Natural killer cell (primary cell): ENCODE data around the gene ABCC1. TPM values are rescaled to one million over a fixed set of nuclear protein-coding genes. Genes with fewer than 3 reads are reported as not detected.

Experiments used
- ATAC-seq, 3 donors: fragments of 150-1000 bp in 2 of 3; fragments of 200-7000 bp in 1 of 3; cut with Tn5 transposase; 1 replicate in 1 of 3; 2 replicates in 2 of 3; pipeline ENCODE4 v1.10.0; 2021; ENCODE audit warnings: mild to moderate bottlenecking in 2 of 3, moderate library complexity in 2 of 3
- DNase-seq, 2 donors: peaks; one replicate each; pipeline versions ENCODE4 v3.0.0 to v3.0.0-alpha.2; 2013 to 2021; ENCODE audit warnings: mixed read lengths in 1 of 2
- H3K27ac ChIP-seq: one replicate; pipeline ENCODE4 v1.5.1; 2013; ENCODE audit warnings: mild to moderate bottlenecking, low read length
- H3K27me3 ChIP-seq: one replicate; pipeline ENCODE4 v1.6.1; 2013; ENCODE audit warnings: low read length; ENCODE audit not compliant: control insufficient read depth, insufficient read depth
- H3K36me3 ChIP-seq: one replicate; pipeline ENCODE4 v1.6.1; 2013; ENCODE audit warnings: low read length; ENCODE audit not compliant: control insufficient read depth, insufficient read depth
- H3K4me1 ChIP-seq: one replicate; pipeline ENCODE4 v1.6.1; 2013; ENCODE audit warnings: low read length; ENCODE audit not compliant: control insufficient read depth, insufficient read depth
- H3K4me3 ChIP-seq: one replicate; pipeline ENCODE4 v1.5.1; 2013; ENCODE audit warnings: low read length
- H3K9me3 ChIP-seq: one replicate; pipeline ENCODE4 v1.6.1; 2013; ENCODE audit warnings: low read length; ENCODE audit not compliant: control insufficient read depth, insufficient read depth
- H3K27ac Mint-ChIP-seq, 2 donors: one replicate each; pipeline ENCODE4 v1.8.0; 2022; ENCODE audit warnings: mild to moderate bottlenecking in 2 of 2, mixed read lengths in 2 of 2, moderate library complexity in 1 of 2
- H3K27me3 Mint-ChIP-seq, 2 donors: one replicate each; pipeline ENCODE4 v1.8.0; 2022; ENCODE audit warnings: low read depth in 2 of 2, mixed read lengths in 2 of 2
- H3K36me3 Mint-ChIP-seq: one replicate; pipeline ENCODE4 v1.8.0; 2022; ENCODE audit warnings: mixed read lengths
- H3K4me1 Mint-ChIP-seq, 2 donors: one replicate each; pipeline ENCODE4 v1.8.0; 2022; ENCODE audit warnings: mixed read lengths in 2 of 2
- H3K4me3 Mint-ChIP-seq: one replicate; pipeline ENCODE4 v1.8.0; 2022; ENCODE audit warnings: mild to moderate bottlenecking, moderate library complexity, mixed read lengths
- H3K9me3 Mint-ChIP-seq, 2 donors: one replicate each; pipeline ENCODE4 v1.8.0; 2022; ENCODE audit warnings: mixed read lengths in 2 of 2
- CTCF ChIP-seq: fragments of 200-600 bp; IDR thresholded peaks from one replicate; pipeline ENCODE4 v1.8.0; 2022; ENCODE audit warnings: antibody characterized with exemption
- WGBS: methylation state at CpG from one replicate; pipeline ENCODE4 v1.1.7; 2013; ENCODE audit warnings: missing lambda C conversion rate; ENCODE audit not compliant: insufficient coverage; 5-methylcytosine and 5-hydroxymethylcytosine counted together
- intact Hi-C: fragments of 100-400 bp; cut with micrococcal nuclease; formaldehyde crosslinking; loops from one replicate; pipeline ENCODE4 v1.14.2; 2022
- total RNA-seq, 4 donors: library from RNA; stranded (reverse); fragments of 120-200 nt in 1 of 4; gene quantifications; one replicate each; pipeline versions ENCODE4 v1.2.3 to v1.2.4, GENCODE V29; 2013 to 2022

ABCC1 gene
- total RNA-seq, 3 donors from 2014 or later (not counting 1 experiment from before 2014, with no cell fraction given), result 24.5 to 53.9 (median 27.9) TPM

- H3K36me3 ChIP-seq, result peaks cover 16% of the 10 kb centered on the region
- Mint-ChIP-seq H3K36me3 (no peaks in the 10 kb centered on the region), H3K4me1 (peaks cover 20 to 34% of the 10 kb centered on the region in 2 donors), H3K9me3 (no peaks in the 10 kb centered on the region), H3K27me3 (no peaks in the 10 kb centered on the region), H3K4me3 (peak overlapping the region; percentile 79), H3K27ac (peak overlapping the region; percentile 80 to 85)
- no peaks in the 10 kb centered on the region for H3K27me3 ChIP-seq
- peak in 2 of 3 donors; percentile 45 to 75 for ATAC-seq
- H3K27ac ChIP-seq, result peak overlapping the region; percentile 53
- 63% methylated on average over 31 of the region's 31 CpGs for WGBS
- H3K4me3 ChIP-seq, result no peak overlapping the region
- no peaks in the 10 kb centered on the region for H3K9me3 ChIP-seq
- intact Hi-C loops, result no loop called here
- peak in 1 of 2 donors; percentile 14 for DNase-seq
- no peak for TF ChIP-seq CTCF
- H3K4me1 ChIP-seq, result peaks cover 45% of the 10 kb centered on the region
Measured at GRCh38 chr16:16075488-16076422, 126.3 kb downstream of the ABCC1 start.

GRCh38 chr16:16076423-16076813, 127.0 kb downstream of the ABCC1 start:
- 93% methylated on average over 9 of the region's 9 CpGs for WGBS
- Mint-ChIP-seq H3K36me3 (no peaks in the 10 kb centered on the region), H3K4me3 (no peak overlapping the region), H3K9me3 (no peaks in the 10 kb centered on the region), H3K27ac (peak overlapping the region in 1 of 2 donors; percentile 80), H3K27me3 (no peaks in the 10 kb centered on the region), H3K4me1 (peaks cover 20 to 34% of the 10 kb centered on the region in 2 donors)
- Histone ChIP-seq H3K27ac (no peak overlapping the region), H3K4me3 (no peak overlapping the region), H3K4me1 (peaks cover 45% of the 10 kb centered on the region), H3K36me3 (peaks cover 16% of the 10 kb centered on the region), H3K9me3 (no peaks in the 10 kb centered on the region), H3K27me3 (no peaks in the 10 kb centered on the region)
- DNase-seq (no peak), ATAC-seq (no peak)
- no peak for TF ChIP-seq CTCF
- intact Hi-C loops, result no loop called here

GRCh38 chr16:16080465-16081065, 131.1 kb downstream of the ABCC1 start:
- Histone ChIP-seq H3K4me1 (peaks cover 19% of the 10 kb centered on the region), H3K4me3 (no peak overlapping the region), H3K36me3 (peaks cover 38% of the 10 kb centered on the region), H3K27me3 (no peaks in the 10 kb centered on the region), H3K27ac (no peak overlapping the region), H3K9me3 (peaks cover 7% of the 10 kb centered on the region)
- 92% methylated on average over 10 of the region's 10 CpGs for WGBS
- Mint-ChIP-seq H3K36me3 (no peaks in the 10 kb centered on the region), H3K9me3 (no peaks in the 10 kb centered on the region), H3K27me3 (no peaks in the 10 kb centered on the region), H3K4me3 (no peak overlapping the region), H3K4me1 (peaks cover 0 to 12% of the 10 kb centered on the region in 2 donors), H3K27ac (no peak overlapping the region)
- no peak for ATAC-seq
- intact Hi-C loops, result no loop called here
- TF ChIP-seq CTCF, result no peak
- DNase-seq, result no peak
